Thymus (tissue), 11 donors: Measurements from ENCODE around the gene ZNRF1. TPM values are rescaled to one million over a fixed set of nuclear protein-coding genes. Genes with fewer than 3 reads are reported as not detected.
"Not testable (repeated sequence)": the region's sequence is repeated elsewhere in the genome, so short reads cannot be mapped to it uniquely, and the experiment has no call there.

Source experiments
- DNase-seq, 9 donors: peaks; one replicate each; pipeline ENCODE4 v3.0.0-alpha.2; 2013; ENCODE audit warnings: low spot score in 9 of 9, low read depth in 6 of 9, missing footprints in 1 of 9
- H3K27ac ChIP-seq, 2 donors: one replicate each; pipeline ENCODE4 v1.5.1; 2013; ENCODE audit warnings: control low read depth in 1 of 2, low read depth in 1 of 2, low read length in 1 of 2, mild to moderate bottlenecking in 1 of 2, moderate library complexity in 1 of 2
- H3K27me3 ChIP-seq, 2 donors: one replicate each; pipeline ENCODE4 v1.5.1; 2013; ENCODE audit warnings: low read length in 1 of 2; ENCODE audit not compliant: control insufficient read depth in 2 of 2, insufficient read depth in 1 of 2
- H3K36me3 ChIP-seq, 2 donors: one replicate each; pipeline ENCODE4 v1.5.1; 2013; ENCODE audit warnings: low read length in 1 of 2, mild to moderate bottlenecking in 1 of 2, moderate library complexity in 1 of 2; ENCODE audit not compliant: control insufficient read depth in 2 of 2, insufficient read depth in 2 of 2
- H3K4me1 ChIP-seq, 2 donors: one replicate each; pipeline ENCODE4 v1.5.1; 2013; ENCODE audit warnings: low read length in 2 of 2; ENCODE audit not compliant: control insufficient read depth in 2 of 2, insufficient read depth in 2 of 2
- H3K4me3 ChIP-seq, 2 donors: one replicate each; pipeline ENCODE4 v1.5.1; 2013; ENCODE audit warnings: low read length in 2 of 2, control low read depth in 1 of 2, mild to moderate bottlenecking in 1 of 2
- H3K9me3 ChIP-seq, 2 donors: one replicate each; pipeline ENCODE4 v1.5.1; 2013; ENCODE audit warnings: low read length in 1 of 2, mild to moderate bottlenecking in 1 of 2; ENCODE audit not compliant: control insufficient read depth in 2 of 2, insufficient read depth in 1 of 2
- WGBS: extraction: QIAGEN DNeasy Blood & Tissue Kit; methylation state at CpG from one replicate; pipeline ENCODE4 v1.1.7; 2013; 5-methylcytosine and 5-hydroxymethylcytosine counted together
- polyA plus RNA-seq: library from polyadenylated mRNA; stranded (reverse); fragments of 200-250 nt; gene quantifications from one replicate; pipeline ENCODE4 v1.2.3, GENCODE V29; 2013
- total RNA-seq: library from RNA; stranded (reverse); fragments of 120-200 nt; gene quantifications from one replicate; pipeline ENCODE4 v1.2.4, GENCODE V29; 2013
- donor health status: healthy.

ZNRF1 gene
- total and polyA plus RNA-seq, 2 donors = 26.6 to 39.6 TPM

GRCh38 chr16:75085556-75085955 is 86.7 kb downstream of the ZNRF1 start:
- H3K36me3 ChIP-seq = peaks cover 3 to 24% of the 10 kb centered on the region in 2 donors
- H3K4me3 ChIP-seq = no peak overlapping the region
- H3K27me3 ChIP-seq = no peaks in the 10 kb centered on the region
- H3K27ac ChIP-seq = peak overlapping the region; percentile 64 to 90
- 93% methylated on average over 4 of the region's 4 CpGs for WGBS
- no peak for DNase-seq
- H3K4me1 ChIP-seq = peaks cover 78 to 84% of the 10 kb centered on the region in 2 donors
- H3K9me3 ChIP-seq = no peaks in the 10 kb centered on the region

GRCh38 chr16:75086281-75086680 is 87.5 kb downstream of the ZNRF1 start:
- Histone ChIP-seq H3K36me3 (peaks cover 3 to 24% of the 10 kb centered on the region in 2 donors), H3K27ac (peak overlapping the region; percentile 86 to 90), H3K4me3 (no peak overlapping the region), H3K9me3 (no peaks in the 10 kb centered on the region), H3K27me3 (no peaks in the 10 kb centered on the region), H3K4me1 (peaks cover 77 to 79% of the 10 kb centered on the region in 2 donors)
- 99% methylated on average over 1 of the region's 1 CpG for WGBS
- no peak for DNase-seq

- H3K4me1 ChIP-seq = peaks cover 74% of the 10 kb centered on the region in 2 donors
Measured at GRCh38 chr16:75086688-75087374, 88.0 kb downstream of the ZNRF1 start.

GRCh38 chr16:75087375-75087979 is 88.7 kb downstream of the ZNRF1 start:
- no peaks in the 10 kb centered on the region for H3K27me3 ChIP-seq
- DNase-seq = peak in 1 of 9 donors; percentile 71

More at GRCh38 chr16:75086688-75087374, 88.0 kb downstream of the ZNRF1 start:
- peak overlapping the region; percentile 74 to 90 for H3K27ac ChIP-seq
- no peaks in the 10 kb centered on the region for H3K9me3 ChIP-seq
- H3K36me3 ChIP-seq = peaks cover under 1 to 19% of the 10 kb centered on the region in 2 donors
- H3K27me3 ChIP-seq = no peaks in the 10 kb centered on the region
- WGBS = 63% methylated on average over 10 of the region's 10 CpGs
- H3K4me3 ChIP-seq = no peak overlapping the region
- peak in 1 of 9 donors; percentile 64 for DNase-seq

GRCh38 chr16:75088216-75088615 is 89.4 kb downstream of the ZNRF1 start:
- no peaks in the 10 kb centered on the region for H3K9me3 ChIP-seq
- H3K4me3 ChIP-seq = no peak overlapping the region
- no peak for DNase-seq
- 84% methylated on average over 3 of the region's 3 CpGs for WGBS
- H3K27ac ChIP-seq = peak overlapping the region in 1 of 2 donors; percentile 90
- H3K4me1 ChIP-seq = peaks cover 68 to 77% of the 10 kb centered on the region in 2 donors
- H3K36me3 ChIP-seq = peaks cover 0 to 16% of the 10 kb centered on the region in 2 donors
- no peaks in the 10 kb centered on the region for H3K27me3 ChIP-seq

More at GRCh38 chr16:75087375-75087979, 88.7 kb downstream of the ZNRF1 start:
- Histone ChIP-seq H3K4me1 (peaks cover 68 to 72% of the 10 kb centered on the region in 2 donors), H3K9me3 (no peaks in the 10 kb centered on the region), H3K36me3 (peaks cover 0 to 14% of the 10 kb centered on the region in 2 donors), H3K27ac (peak overlapping the region; percentile 74 to 90), H3K4me3 (no peak overlapping the region)
- 41% methylated on average over 10 of the region's 10 CpGs for WGBS

- peaks cover 7 to 23% of the 10 kb centered on the region in 2 donors for H3K36me3 ChIP-seq
- no peak for DNase-seq
- WGBS = 85% methylated on average over 8 of the region's 8 CpGs
- H3K9me3 ChIP-seq = no peaks in the 10 kb centered on the region
- H3K27ac ChIP-seq = no peak overlapping the region
- peaks cover 62 to 79% of the 10 kb centered on the region in 2 donors for H3K4me1 ChIP-seq
- no peak overlapping the region for H3K4me3 ChIP-seq
- no peaks in the 10 kb centered on the region for H3K27me3 ChIP-seq
Measured at GRCh38 chr16:75088934-75089333, 90.1 kb downstream of the ZNRF1 start.

- Histone ChIP-seq H3K9me3 (no peaks in the 10 kb centered on the region), H3K4me3 (no peak overlapping the region), H3K36me3 (peaks cover 14 to 27% of the 10 kb centered on the region in 2 donors), H3K27me3 (no peaks in the 10 kb centered on the region), H3K27ac (peak overlapping the region in 1 of 2 donors; percentile 5), H3K4me1 (peaks cover 55 to 81% of the 10 kb centered on the region in 2 donors)
- DNase-seq = no peak
- WGBS = 81% methylated on average over 6 of the region's 6 CpGs
Measured at GRCh38 chr16:75089486-75090202, 90.8 kb downstream of the ZNRF1 start.

- H3K27ac ChIP-seq, H3K4me3 ChIP-seq, DNase-seq, H3K27me3 ChIP-seq, H3K9me3 ChIP-seq: not testable (repeated sequence)
- peaks cover 56 to 87% of the 10 kb centered on the region in 2 donors for H3K4me1 ChIP-seq
- peaks cover 22 to 31% of the 10 kb centered on the region in 2 donors for H3K36me3 ChIP-seq
- WGBS = 90% methylated on average over 6 of the region's 6 CpGs
Measured at GRCh38 chr16:75090899-75091298, 92.1 kb downstream of the ZNRF1 start.

GRCh38 chr16:75091619-75092018 is 92.8 kb downstream of the ZNRF1 start:
- Histone ChIP-seq H3K4me1 (peaks cover 55 to 87% of the 10 kb centered on the region in 2 donors), H3K36me3 (peaks cover 23 to 35% of the 10 kb centered on the region in 2 donors)
- not testable (repeated sequence) for DNase-seq, H3K9me3 ChIP-seq, H3K4me3 ChIP-seq, H3K27me3 ChIP-seq, H3K27ac ChIP-seq
- WGBS = 97% methylated on average over 3 of the region's 3 CpGs
